Ectodermal cell (in vitro differentiated cells): ENCODE results near the gene CSNK1D.

Experiments
- H3K27ac ChIP-seq: 2 replicates; pipeline ENCODE4 v1.7.0; 2013; ENCODE audit warnings: mild to moderate bottlenecking, low read depth, low read length; ENCODE audit not compliant: insufficient read depth, poor library complexity, severe bottlenecking
- H3K27me3 ChIP-seq: 2 replicates; pipeline ENCODE4 v1.7.0; 2013; ENCODE audit warnings: mild to moderate bottlenecking, low read length; ENCODE audit not compliant: insufficient read depth, control insufficient read depth, poor library complexity, severe bottlenecking
- H3K36me3 ChIP-seq: one replicate; pipeline ENCODE4 v1.7.0; 2013; ENCODE audit warnings: low read length; ENCODE audit not compliant: control insufficient read depth, insufficient read depth
- H3K4me1 ChIP-seq: one replicate; pipeline ENCODE4 v1.7.0; 2013; ENCODE audit warnings: low read length; ENCODE audit not compliant: control insufficient read depth, insufficient read depth
- H3K4me3 ChIP-seq: 2 replicates; pipeline ENCODE4 v1.7.0; 2013; ENCODE audit warnings: low read depth, low read length, control low read depth; ENCODE audit not compliant: insufficient read depth
- H3K9me3 ChIP-seq: 2 replicates; pipeline ENCODE4 v1.7.0; 2013; ENCODE audit warnings: mild to moderate bottlenecking, low read length, moderate library complexity; ENCODE audit not compliant: control insufficient read depth
- WGBS, 2 experiments: methylation state at CpG; one replicate each; pipeline ENCODE4 v1.1.7; 2013; ENCODE audit warnings: missing lambda C conversion rate in 2 of 2; 5-methylcytosine and 5-hydroxymethylcytosine counted together

CSNK1D gene

DNA sequence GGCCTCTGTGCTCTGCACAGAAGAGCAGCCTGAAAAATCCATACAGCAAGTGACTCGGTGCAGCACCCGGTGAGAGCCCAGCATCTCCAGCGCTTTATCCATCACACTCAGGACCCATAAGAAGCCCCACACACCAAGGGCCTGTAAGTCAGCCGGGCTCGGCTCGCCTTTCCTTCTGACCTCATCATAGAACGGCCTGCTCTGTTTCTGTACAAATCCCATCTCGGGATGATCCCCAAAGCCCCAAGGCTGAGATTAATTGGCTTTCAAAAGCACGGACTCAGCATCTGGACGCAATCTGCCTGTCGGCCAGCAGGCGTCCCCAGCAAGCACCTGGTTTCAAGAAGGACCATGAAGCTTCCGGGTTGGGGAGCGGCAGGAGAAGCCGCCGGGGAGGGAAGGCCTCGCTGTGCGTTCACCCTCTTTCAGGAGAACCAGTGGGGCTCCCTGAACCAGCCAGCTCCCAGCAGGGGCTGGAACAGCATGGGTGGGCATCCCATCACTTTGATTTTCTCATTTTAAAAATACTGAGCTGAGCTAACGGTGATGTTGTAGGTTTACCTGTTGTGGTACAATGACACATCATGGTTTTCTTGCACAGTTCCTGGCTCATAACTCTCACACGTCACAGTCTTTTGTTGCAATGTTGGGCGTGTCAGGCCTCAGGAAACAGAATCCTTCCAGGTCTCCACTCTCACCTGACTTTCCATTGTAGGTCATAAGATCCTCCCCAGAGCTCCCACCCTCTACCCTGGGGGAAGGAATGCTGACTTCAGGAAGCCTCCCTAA lies 67.6 kb downstream of the CSNK1D start:
- H3K27ac ChIP-seq, result no peak overlapping the region
- WGBS, 2 experiments, result 38 to 39% methylated on average over 21 of the region's 21 CpGs

DNA sequence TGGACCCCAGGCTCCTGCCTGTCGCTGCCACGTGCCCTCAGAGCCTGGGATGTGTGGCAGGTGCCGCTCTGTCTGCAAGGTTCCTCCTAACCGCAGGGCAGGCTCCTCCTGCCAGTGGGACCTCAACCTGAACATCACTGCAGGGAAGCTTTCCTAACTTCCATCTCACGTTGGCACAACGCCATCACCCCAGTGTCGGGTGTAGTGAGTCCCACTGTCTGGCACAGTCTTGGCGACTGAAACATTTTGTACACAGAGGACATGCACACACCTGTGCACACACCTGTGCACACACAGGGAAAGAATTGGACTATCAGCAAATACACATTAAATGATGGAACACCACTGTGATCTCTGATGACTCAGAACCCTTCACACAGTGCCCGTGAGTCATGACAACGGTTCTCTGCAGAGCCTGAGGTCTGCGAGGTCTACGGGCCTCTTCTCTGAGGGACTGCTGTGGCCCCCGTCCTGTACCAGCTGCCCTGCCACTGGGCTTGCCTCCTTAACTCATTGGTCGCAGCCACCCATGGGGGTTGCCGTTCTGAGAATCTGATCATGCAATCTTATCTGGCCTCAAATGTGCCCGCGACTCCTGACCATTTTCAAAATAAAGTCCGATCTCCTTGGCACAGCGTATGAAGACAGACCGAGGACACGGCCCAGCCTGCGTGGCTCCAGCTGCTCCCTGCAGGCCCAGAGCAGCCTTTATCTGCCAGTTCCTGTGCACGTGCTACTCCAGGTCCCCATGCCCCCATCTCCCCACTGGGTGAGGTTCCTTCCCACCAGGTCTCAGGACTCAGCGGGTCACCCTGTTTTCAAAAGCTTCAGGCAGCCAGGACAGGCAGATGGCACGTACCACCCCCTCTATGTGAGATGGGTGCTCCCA lies 68.4 kb downstream of the CSNK1D start:
- no peak overlapping the region for H3K27ac ChIP-seq
- H3K27me3 ChIP-seq, result no peaks in the 10 kb centered on the region
- 86 to 87% methylated on average over 25 of the region's 25 CpGs for WGBS, 2 experiments
- no peaks in the 10 kb centered on the region for H3K9me3 ChIP-seq
- no peaks in the 10 kb centered on the region for H3K4me1 ChIP-seq
- no peak overlapping the region for H3K4me3 ChIP-seq
- H3K36me3 ChIP-seq, result no peaks in the 10 kb centered on the region

More for the DNA sequence above, 67.6 kb downstream of the CSNK1D start:
- H3K27me3 ChIP-seq, result no peaks in the 10 kb centered on the region
- H3K36me3 ChIP-seq, result no peaks in the 10 kb centered on the region
- no peaks in the 10 kb centered on the region for H3K9me3 ChIP-seq
- no peak overlapping the region for H3K4me3 ChIP-seq
- H3K4me1 ChIP-seq, result no peaks in the 10 kb centered on the region

DNA sequence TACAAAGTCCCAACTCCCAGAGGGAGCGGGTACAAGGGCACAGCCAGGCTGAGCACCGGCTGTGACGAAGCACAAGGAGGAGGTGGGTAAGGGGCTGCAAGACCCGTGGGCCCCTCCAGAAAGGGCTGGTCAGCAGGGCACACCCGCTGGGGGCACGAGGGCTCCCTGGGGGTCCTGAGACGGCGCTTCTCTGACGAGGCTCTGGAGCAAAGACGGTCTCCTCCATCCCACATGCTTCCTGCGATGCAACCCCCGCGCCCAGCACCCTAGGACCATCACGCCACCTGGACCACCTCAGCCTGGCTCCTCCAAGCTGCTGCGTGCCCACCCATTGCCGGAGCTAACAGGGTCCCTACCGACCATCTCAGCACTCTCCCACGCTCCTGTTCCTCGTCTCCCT lies 69.6 kb downstream of the CSNK1D start:
- Histone ChIP-seq H3K36me3 (no peaks in the 10 kb centered on the region), H3K27ac (no peak overlapping the region), H3K4me3 (no peak overlapping the region), H3K4me1 (no peaks in the 10 kb centered on the region), H3K27me3 (no peaks in the 10 kb centered on the region), H3K9me3 (no peaks in the 10 kb centered on the region)
- 88 to 89% methylated on average over 19 of the region's 19 CpGs for WGBS, 2 experiments

DNA sequence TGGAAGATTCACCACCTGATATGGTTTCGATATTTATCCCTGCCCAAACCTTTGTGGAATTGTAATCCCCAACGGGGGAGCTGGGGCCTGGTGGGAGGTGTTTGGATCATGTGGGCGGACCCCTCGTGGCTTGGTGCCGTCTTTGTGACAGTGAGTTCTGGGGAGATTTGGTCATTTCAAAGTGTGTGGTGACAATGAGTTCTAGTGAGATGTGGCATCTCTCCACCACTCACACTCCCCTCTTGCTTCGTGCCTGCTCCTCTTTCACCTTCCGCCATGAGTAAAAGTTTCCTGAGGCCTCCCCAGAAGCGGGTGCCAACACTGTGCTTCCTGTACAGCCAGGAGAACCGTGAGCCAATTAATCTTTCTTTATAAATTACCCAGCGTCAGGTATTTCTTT lies 70.5 kb downstream of the CSNK1D start:
- Histone ChIP-seq H3K36me3 (no peaks in the 10 kb centered on the region), H3K4me3 (no peak overlapping the region), H3K27me3 (no peaks in the 10 kb centered on the region), H3K9me3 (no peaks in the 10 kb centered on the region), H3K4me1 (no peaks in the 10 kb centered on the region), H3K27ac (no peak overlapping the region)
- 77 to 91% methylated on average over 9 to 10 of the region's 10 CpGs for WGBS, 2 experiments

DNA sequence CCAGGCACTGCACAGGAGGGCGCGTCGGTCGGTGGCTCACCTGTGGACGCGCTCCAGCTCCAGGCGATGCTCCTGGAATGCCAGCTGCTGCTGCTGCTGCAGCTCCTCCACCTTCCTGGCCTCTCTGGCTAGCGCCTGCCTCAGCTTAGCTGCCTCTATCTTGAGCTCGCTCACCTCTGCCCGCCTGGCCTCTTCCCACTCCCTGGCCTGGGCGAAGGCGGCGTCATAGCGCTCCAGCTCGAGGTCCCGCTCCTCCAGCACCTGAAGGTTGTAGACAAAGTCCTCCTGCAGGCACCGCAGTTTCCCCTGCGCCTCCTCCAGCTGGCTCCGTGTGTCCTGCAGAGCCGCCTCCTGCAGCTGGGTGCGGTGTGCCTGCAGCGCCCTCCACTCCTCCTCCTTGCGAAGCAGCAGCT lies 72.0 kb downstream of the CSNK1D start:
- no peak overlapping the region for H3K27ac ChIP-seq
- no peaks in the 10 kb centered on the region for H3K9me3 ChIP-seq
- no peaks in the 10 kb centered on the region for H3K36me3 ChIP-seq
- H3K4me1 ChIP-seq, result no peaks in the 10 kb centered on the region
- no peaks in the 10 kb centered on the region for H3K27me3 ChIP-seq
- WGBS, 2 experiments, result 89% methylated on average over 23 of the region's 23 CpGs
- H3K4me3 ChIP-seq, result no peak overlapping the region

DNA sequence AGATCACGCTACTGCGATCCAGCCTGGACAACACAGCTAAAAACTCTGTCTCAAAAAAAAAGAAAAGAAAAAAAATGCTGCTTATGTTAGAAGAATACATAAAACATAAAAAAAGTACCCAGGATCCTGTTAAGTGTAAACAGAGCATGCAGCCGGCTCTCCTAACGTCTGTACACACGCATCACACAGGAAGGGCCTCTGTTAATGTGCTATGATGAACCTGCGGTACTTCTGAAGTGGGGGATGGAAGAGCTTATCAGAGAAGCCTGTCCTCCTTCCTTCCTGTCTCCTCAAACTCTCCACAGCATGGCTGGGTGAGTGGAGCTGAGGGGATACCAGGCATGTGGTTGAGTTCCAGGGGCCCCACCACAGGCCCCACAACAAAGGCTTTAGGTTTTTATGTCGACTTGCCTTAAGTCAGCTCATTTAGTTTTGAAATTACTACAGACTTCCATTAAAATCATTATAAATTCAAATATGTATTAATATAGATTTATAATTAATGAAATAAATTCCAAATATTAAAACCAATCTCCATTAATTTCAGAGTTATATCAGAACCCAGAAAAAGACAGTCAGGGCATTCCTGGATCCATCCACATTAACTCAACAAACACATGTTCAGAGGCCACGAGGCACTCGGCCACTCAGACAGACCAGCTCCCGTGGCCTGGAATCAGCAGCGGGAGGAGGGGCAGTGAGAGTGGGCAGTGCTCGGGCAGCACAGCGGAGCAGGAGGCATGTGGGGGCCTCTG lies 72.6 kb downstream of the CSNK1D start:
- no peaks in the 10 kb centered on the region for H3K27me3 ChIP-seq
- no peaks in the 10 kb centered on the region for H3K9me3 ChIP-seq
- H3K27ac ChIP-seq, result no peak overlapping the region
- H3K4me3 ChIP-seq, result no peak overlapping the region
- H3K4me1 ChIP-seq, result no peaks in the 10 kb centered on the region
- no peaks in the 10 kb centered on the region for H3K36me3 ChIP-seq
- 87 to 89% methylated on average over 13 of the region's 13 CpGs for WGBS, 2 experiments

DNA sequence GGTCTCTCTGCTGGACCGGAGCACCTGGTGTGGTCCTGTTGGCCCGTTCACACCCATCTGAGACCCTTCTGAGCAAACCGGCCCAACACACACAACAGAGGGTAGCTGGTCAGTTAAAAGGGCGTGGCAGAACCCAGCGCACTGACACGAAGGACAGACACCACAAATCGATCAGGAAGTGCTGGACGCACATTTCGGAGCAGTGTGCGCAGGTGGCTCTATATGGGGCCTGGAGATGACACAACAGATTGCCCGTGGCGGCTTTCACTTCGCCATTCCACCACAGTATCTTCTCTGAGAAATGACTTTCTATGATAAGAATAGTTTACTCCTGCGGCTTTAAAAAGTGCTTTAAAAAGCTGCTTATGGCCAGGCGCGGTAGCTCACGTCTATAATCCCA lies 73.4 kb downstream of the CSNK1D start:
- no peaks in the 10 kb centered on the region for H3K9me3 ChIP-seq
- no peak overlapping the region for H3K4me3 ChIP-seq
- no peaks in the 10 kb centered on the region for H3K4me1 ChIP-seq
- H3K27me3 ChIP-seq, result no peaks in the 10 kb centered on the region
- WGBS, 2 experiments, result 94 to 96% methylated on average over 17 of the region's 17 CpGs
- H3K27ac ChIP-seq, result no peak overlapping the region
- no peaks in the 10 kb centered on the region for H3K36me3 ChIP-seq

DNA sequence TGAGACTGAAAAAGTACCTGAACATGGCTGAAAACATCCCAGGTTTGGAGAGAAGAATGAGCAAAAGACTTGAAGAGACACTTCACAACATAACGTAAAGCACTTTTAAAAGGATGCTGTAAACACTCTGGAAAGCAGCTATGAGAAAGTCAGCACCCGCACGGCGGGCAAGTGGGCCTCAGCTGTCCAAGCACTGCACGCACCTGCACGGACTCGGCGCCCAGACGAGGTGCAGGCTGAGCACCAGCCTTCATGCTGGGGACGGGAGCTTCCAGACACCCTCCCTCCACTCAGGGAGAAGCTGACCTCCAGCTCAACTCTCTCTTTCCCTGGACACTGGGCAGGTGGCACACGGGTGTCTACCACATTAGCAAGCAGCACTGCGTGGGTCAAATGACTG lies 74.0 kb downstream of the CSNK1D start:
- Histone ChIP-seq H3K36me3 (no peaks in the 10 kb centered on the region), H3K27me3 (no peaks in the 10 kb centered on the region), H3K4me1 (no peaks in the 10 kb centered on the region), H3K9me3 (no peaks in the 10 kb centered on the region), H3K27ac (no peak overlapping the region), H3K4me3 (no peak overlapping the region)
- 94% methylated on average over 12 of the region's 12 CpGs for WGBS, 2 experiments

DNA sequence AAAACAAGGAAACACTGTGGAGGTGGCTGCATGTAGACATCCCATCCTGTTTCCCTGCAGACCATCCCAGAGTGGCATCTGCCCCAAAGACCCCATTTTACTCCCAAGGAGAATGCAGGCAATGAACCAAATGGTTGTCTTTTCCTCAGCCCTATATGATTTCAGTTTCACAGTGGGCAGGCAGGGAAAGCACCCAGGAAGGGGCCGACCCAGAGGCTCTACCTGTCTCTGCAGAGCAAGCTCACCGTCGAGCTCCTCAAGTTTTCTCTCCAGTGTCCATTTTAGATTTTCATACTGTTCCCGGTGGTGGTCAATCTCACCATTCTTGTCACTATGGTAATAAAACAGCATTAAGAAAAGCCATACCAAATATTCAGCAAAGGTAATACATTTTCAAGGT lies 75.4 kb downstream of the CSNK1D start:
- no peaks in the 10 kb centered on the region for H3K4me1 ChIP-seq

More for the DNA sequence above, 75.4 kb downstream of the CSNK1D start:
- no peaks in the 10 kb centered on the region for H3K27me3 ChIP-seq
- H3K27ac ChIP-seq, result no peak overlapping the region
- H3K9me3 ChIP-seq, result no peaks in the 10 kb centered on the region
- peaks cover 9% of the 10 kb centered on the region for H3K36me3 ChIP-seq
- 93 to 97% methylated on average over 4 of the region's 4 CpGs for whole genome bisulfite sequencing, 2 experiments
- no peak overlapping the region for H3K4me3 ChIP-seq
